Stimulated activated CD4-positive, alpha-beta T cell treated with anti-CD3 and anti-CD28 coated beads, Interleukin-12 subunit alpha, Interleukin-12 subunit beta, amount 100 ng/mL, for 24 hours (primary cell): ENCODE measurements around the gene ERGIC3.
A peak's percentile ranks its signal among the peaks of the same experiment; 100 is the strongest.

Experiments
- DNase-seq, 2 experiments: peaks; one replicate each; pipeline ENCODE4 v3.0.0-alpha.2; 2020; ENCODE audit warnings: low read depth in 2 of 2

The ERGIC3 gene

GRCh38 chr20:35598476-35598875 is 56.6 kb downstream of the ERGIC3 start:
- DNase-seq: no peak

- no peak for DNase-seq
Observed at GRCh38 chr20:35598899-35599775, 57.3 kb downstream of the ERGIC3 start.

GRCh38 chr20:35599776-35600120 is 57.9 kb downstream of the ERGIC3 start:
- no peak for DNase-seq

- DNase-seq: no peak
Observed at GRCh38 chr20:35600176-35600992, 58.5 kb downstream of the ERGIC3 start.

GRCh38 chr20:35600993-35601973 is 59.4 kb downstream of the ERGIC3 start:
- peak; percentile 62 to 67 for DNase-seq

- no peak for DNase-seq
Observed at GRCh38 chr20:35601990-35602389, 60.1 kb downstream of the ERGIC3 start.

GRCh38 chr20:35602851-35603495 is 61.1 kb downstream of the ERGIC3 start:
- DNase-seq: no peak

- no peak for DNase-seq
Observed at GRCh38 chr20:35603695-35604448, 62.0 kb downstream of the ERGIC3 start.

- no peak for DNase-seq
Observed at GRCh38 chr20:35604449-35604747, 62.5 kb downstream of the ERGIC3 start.

- DNase-seq: no peak
Observed at GRCh38 chr20:35606127-35606526, 64.2 kb downstream of the ERGIC3 start.
